GM18519 (cell line): Measurements from ENCODE around the gene GTF2A1L.

Source experiments
- ATAC-seq: cut with Tn5 transposase; IDR thresholded peaks from one replicate; pipeline ENCODE4 v1.9.1; 2021; ENCODE audit warnings: mild to moderate bottlenecking, moderate library complexity; ENCODE audit not compliant: unreplicated experiment, low FRiP score

The GTF2A1L gene

GRCh38 chr2:48728840-48729239 lies 111.2 kb downstream of the GTF2A1L start:
- ATAC-seq: no peak
